Smooth muscle cell (in vitro differentiated cells): ENCODE measurements around the gene HSPA6. TPM values are rescaled to one million over a fixed set of nuclear protein-coding genes. Genes with fewer than 3 reads are reported as not detected.
"Not testable (repeated sequence)": the region's sequence is repeated elsewhere in the genome, so short reads cannot be mapped to it uniquely, and the experiment has no call there.

Source experiments
- DNase-seq: peaks from one replicate; lab custom pipeline; 2025; ENCODE audit not compliant: unreplicated experiment; lab: John Stamatoyannopoulos, UW
- H2AFZ ChIP-seq: fragments of 200-600 bp; sonication (generic); 2 replicates; pipeline ENCODE4 v1.6.0; 2016; ENCODE audit warnings: antibody characterized with exemption, low read depth, mild to moderate bottlenecking
- H3F3A ChIP-seq: fragments of 200-600 bp; sonication (generic); 2 replicates; pipeline ENCODE4 v1.6.0; 2017; ENCODE audit warnings: antibody characterized with exemption, low read depth
- H3K27ac ChIP-seq: fragments of 200-600 bp; sonication (generic); 2 replicates; pipeline ENCODE4 v1.5.1; 2016; ENCODE audit warnings: low read depth, mild to moderate bottlenecking
- H3K27me3 ChIP-seq: fragments of 200-600 bp; sonication (generic); 2 replicates; pipeline ENCODE4 v1.6.1; 2016; ENCODE audit warnings: low read depth, mild to moderate bottlenecking
- H3K36me3 ChIP-seq: fragments of 200-600 bp; sonication (generic); 2 replicates; pipeline ENCODE4 v1.5.1; 2016; ENCODE audit warnings: low read depth
- H3K4me1 ChIP-seq: fragments of 200-600 bp; sonication (generic); 2 replicates; pipeline ENCODE4 v1.5.1; 2016; ENCODE audit warnings: low read depth
- H3K4me2 ChIP-seq: fragments of 200-600 bp; sonication (generic); 2 replicates; pipeline ENCODE4 v1.6.0; 2016; ENCODE audit warnings: mild to moderate bottlenecking
- H3K4me3 ChIP-seq: fragments of 200-600 bp; sonication (generic); 2 replicates; pipeline ENCODE4 v1.5.1; 2016; ENCODE audit warnings: mild to moderate bottlenecking
- H3K79me2 ChIP-seq: fragments of 200-600 bp; sonication (generic); 2 replicates; pipeline ENCODE4 v1.6.0; 2016; ENCODE audit warnings: low read depth, mild to moderate bottlenecking
- H3K9ac ChIP-seq: fragments of 200-600 bp; sonication (generic); 2 replicates; pipeline ENCODE4 v1.6.0; 2016; ENCODE audit warnings: low read depth
- H3K9me3 ChIP-seq: fragments of 200-600 bp; sonication (generic); replicated peaks from 2 replicates; pipeline ENCODE4 v1.5.1; 2016; ENCODE audit warnings: low read depth
- H4K20me1 ChIP-seq: fragments of 200-600 bp; sonication (generic); 2 replicates; pipeline ENCODE4 v1.6.0; 2016; ENCODE audit warnings: low read depth
- WGBS: methylation state at CpG from one replicate; pipeline ENCODE4 v1.1.7; 2016; ENCODE audit warnings: low lambda C conversion rate; 5-methylcytosine and 5-hydroxymethylcytosine counted together
- polyA plus RNA-seq: library from polyadenylated mRNA; unstranded; fragments of >200 nt; fragmentation: Nextera tagmentation; extraction: Ambion mirVana; gene quantifications from 2 replicates; pipeline ENCODE4 v1.2.1, GENCODE V29; 2016
- total RNA-seq: library from RNA; depleted of rRNA; stranded (reverse); fragments of >200 nt; gene quantifications from 2 replicates; pipeline ENCODE4 v1.2.3, GENCODE V29; 2014

Gene HSPA6
- total and polyA plus RNA-seq, 2 experiments from 2014 or later, result 0.18 to 0.45 TPM

DNA sequence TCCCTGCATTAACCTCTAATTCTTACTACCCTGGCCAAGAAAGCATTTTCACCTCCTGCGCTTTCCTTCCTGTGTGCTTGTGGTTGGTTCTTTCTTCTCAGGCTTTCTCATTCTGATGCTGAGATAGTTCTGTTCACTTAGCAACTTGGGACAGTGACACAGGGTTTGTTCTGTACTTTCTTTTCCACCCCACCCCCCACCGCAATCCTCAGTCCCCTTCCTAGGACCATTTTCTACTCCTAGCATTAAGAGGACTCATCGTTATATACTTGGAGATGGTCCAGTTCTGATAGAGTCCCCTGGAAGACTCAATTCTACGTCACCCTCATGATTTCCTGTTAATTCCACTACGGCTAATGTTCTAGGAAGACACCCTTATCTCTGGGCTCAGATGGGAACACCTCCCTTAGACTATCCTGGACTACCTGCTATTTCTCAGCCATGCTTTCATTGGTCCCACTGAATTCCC, 17.8 kb downstream of the HSPA6 start:
- not testable (repeated sequence) for H3K4me2 ChIP-seq, DNase-seq, H3K4me1 ChIP-seq

DNA sequence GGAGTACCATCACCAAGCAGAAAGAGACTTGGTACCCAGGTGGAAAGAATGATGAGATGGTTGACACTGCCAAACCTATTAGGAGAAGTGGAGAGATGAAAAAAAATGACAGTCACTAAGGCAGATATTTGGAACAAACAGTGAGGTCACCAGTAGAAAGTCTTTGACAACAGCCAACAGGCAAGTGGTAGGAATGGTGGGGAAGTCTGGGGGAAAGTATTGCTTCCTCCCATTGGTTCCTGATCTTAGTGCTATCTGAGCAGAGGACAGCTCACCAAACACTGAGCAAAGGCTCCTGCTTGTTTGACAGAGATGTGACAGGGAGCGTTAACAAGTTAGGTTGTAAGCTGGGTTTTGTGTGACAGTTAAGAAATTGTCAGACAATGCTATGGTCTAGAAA, 18.8 kb downstream of the HSPA6 start:
- 89% methylated on average over 1 of the region's 1 CpG for WGBS
- H3F3A ChIP-seq, H3K27me3 ChIP-seq, H4K20me1 ChIP-seq, H3K9me3 ChIP-seq, H3K9ac ChIP-seq, DNase-seq, H3K27ac ChIP-seq, H3K79me2 ChIP-seq, H3K36me3 ChIP-seq, H3K4me3 ChIP-seq, H2AFZ ChIP-seq, H3K4me1 ChIP-seq, H3K4me2 ChIP-seq: not testable (repeated sequence)

More for the DNA sequence above, 17.8 kb downstream of the HSPA6 start:
- not testable (repeated sequence) for H3K79me2 ChIP-seq, H3F3A ChIP-seq, H3K27me3 ChIP-seq, H4K20me1 ChIP-seq, H2AFZ ChIP-seq, H3K4me3 ChIP-seq, H3K36me3 ChIP-seq, H3K27ac ChIP-seq, H3K9ac ChIP-seq, H3K9me3 ChIP-seq
- WGBS, result 94% methylated on average over 5 of the region's 5 CpGs

DNA sequence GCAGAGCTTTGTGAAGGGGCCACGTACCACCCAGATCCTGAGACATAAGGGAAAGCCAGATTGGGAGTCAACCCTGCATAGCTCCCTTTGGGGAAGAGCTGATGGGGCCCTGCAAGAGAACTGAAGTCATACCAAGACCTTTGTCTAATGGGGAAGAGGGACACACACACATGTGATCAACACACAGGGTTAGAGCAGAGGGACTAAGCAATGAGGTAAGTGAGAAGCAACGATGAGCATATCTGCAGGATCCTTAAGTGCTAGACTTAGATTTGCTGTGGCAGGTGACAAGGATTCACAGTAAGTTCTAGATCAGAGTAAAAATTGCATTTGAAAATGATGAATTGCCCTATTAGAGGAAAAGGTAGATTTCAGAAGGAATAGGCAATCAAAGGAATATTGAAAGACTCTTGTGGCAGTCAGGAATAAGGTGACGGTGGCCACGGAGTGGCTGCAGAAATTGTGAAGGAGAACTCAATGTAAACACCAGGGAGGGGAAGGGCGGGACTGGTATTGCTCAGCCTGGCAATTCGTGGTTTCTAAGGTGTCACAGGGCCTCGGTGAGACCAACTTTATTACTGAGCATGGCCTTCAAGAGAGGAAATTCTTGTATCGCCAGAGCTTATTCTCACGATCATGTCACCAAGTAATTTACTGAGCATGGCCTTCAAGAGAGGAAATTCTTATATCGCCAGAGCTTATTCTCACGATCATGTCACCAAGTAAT, 20.8 kb downstream of the HSPA6 start:
- WGBS, result 79% methylated on average over 11 of the region's 11 CpGs
- not testable (repeated sequence) for DNase-seq, H3K27me3 ChIP-seq, H2AFZ ChIP-seq, H3K4me1 ChIP-seq, H3K4me3 ChIP-seq, H3K36me3 ChIP-seq, H3K9me3 ChIP-seq, H4K20me1 ChIP-seq, H3F3A ChIP-seq, H3K4me2 ChIP-seq, H3K9ac ChIP-seq, H3K27ac ChIP-seq, H3K79me2 ChIP-seq

DNA sequence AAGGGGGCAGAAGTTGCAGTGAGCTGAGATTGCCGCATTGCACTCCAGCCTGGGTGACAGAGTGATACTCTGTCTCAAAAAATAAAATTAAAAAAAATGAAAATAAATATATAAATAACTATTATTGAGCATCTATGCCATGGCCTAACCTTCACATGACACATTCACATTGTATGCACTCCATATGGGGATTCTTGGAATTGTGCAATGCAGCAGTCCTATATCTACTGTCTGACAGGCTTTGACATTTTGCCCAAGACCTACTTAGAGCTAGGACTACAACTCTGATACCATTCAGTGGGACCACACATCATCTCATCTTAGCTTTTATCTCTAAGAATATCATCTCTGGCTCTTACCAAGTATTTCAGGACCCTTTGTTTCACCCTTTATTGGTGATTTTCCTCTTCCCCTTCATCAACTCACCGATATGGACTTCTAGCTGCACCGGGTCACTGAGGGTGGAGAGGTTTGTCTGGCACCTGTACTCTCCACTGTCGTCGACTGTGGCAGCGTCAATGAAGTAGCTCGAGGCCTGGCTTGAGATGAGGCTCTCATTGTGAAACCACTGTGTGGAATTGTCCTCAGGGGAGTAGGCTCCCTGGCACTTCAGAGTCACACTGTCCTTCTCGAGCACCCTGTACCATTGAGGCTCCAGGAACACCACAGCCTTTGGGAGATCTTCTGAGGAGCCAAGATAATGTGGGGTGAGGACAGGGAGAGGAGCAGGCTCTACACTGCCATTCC, 23.8 kb downstream of the HSPA6 start:
- H3K36me3 ChIP-seq, H3K9ac ChIP-seq, H3F3A ChIP-seq, H3K4me2 ChIP-seq, H3K27ac ChIP-seq, H3K4me3 ChIP-seq, DNase-seq, H3K79me2 ChIP-seq, H3K27me3 ChIP-seq, H2AFZ ChIP-seq, H4K20me1 ChIP-seq, H3K4me1 ChIP-seq, H3K9me3 ChIP-seq: not testable (repeated sequence)
- 79% methylated on average over 8 of the region's 8 CpGs for WGBS

DNA sequence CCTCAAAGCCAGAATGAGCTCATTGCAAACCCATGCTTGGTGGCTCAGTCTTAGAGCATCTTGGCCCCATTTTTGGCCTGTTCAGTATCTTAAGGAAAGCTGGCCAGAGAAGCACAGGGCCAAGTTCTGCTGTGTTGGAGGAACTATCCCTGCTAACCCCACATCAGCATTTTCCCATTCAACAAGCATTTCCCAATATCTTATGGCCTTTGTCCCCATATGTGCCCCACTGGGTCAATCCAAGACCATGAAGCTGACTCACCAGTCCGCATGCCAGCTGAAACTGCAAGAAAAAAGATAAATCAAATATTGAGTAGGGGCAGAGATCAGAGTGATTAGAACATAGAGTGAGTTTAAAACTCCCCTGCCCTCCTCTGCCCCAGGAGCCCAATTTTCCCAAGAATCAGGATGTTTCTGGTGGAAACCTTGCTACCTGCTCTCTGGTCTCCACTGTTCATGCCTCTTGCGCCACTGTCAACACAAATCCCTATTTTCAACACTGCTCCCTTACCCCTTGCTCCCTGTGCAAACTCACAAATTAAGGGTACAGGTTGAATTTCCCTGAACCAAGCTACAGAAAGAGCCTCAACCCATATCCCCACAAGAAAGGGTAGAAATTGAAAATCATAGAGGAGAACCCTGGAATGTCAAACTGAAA, 24.5 kb downstream of the HSPA6 start:
- H4K20me1 ChIP-seq, H3K4me2 ChIP-seq, H3K4me3 ChIP-seq, H3K79me2 ChIP-seq, H3K4me1 ChIP-seq, H3K27me3 ChIP-seq, H3K27ac ChIP-seq, H3K9ac ChIP-seq, H3F3A ChIP-seq, DNase-seq, H3K36me3 ChIP-seq, H3K9me3 ChIP-seq, H2AFZ ChIP-seq: not testable (repeated sequence)
- WGBS, result 94% methylated on average over 1 of the region's 2 CpGs
